CD4-positive, alpha-beta T cell treated with Interleukin-12 subunit alpha and Interleukin-12 subunit beta, for 1 hour (primary cell): ENCODE measurements around the gene MMP14.
"Not testable (repeated sequence)": the region's sequence is repeated elsewhere in the genome, so short reads cannot be mapped to it uniquely, and the experiment has no call there.

Experiments used
- DNase-seq: peaks from one replicate; pipeline ENCODE4 v3.0.0-alpha.2; 2020

Gene MMP14

DNA sequence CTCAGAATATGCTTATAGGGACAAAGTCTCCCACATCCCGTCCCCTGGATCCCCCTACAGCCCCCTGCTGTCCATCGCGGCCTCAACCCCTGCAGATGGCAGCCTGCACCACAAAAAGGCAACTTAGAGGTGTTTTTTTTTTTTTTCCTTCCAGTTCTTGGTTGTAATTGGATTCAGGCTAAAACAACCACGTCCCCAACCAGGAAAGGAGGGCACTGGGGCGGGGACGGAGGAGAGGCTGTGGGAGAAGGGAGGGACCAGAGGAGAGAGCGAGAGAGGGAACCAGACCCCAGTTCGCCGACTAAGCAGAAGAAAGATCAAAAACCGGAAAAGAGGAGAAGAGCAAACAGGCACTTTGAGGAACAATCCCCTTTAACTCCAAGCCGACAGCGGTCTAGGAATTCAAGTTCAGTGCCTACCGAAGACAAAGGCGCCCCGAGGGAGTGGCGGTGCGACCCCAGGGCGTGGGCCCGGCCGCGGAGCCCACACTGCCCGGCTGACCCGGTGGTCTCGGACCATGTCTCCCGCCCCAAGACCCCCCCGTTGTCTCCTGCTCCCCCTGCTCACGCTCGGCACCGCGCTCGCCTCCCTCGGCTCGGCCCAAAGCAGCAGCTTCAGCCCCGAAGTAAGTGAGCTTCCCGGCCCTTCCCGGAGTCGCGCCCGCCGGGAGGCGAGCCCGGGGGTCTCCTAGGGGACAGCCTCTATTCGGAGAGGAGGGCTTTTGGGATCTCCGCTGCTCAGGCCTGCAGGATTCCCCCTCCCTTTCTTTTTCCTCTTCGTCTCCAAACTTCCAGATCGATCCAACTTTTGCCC lies at the start of gene MMP14:
TSS of gene MMP14 (plus strand) at position 285 of the 813 bp plus-strand sequence. CDS start at position 518, 233 bp downstream.
- no peak for DNase-seq

DNA sequence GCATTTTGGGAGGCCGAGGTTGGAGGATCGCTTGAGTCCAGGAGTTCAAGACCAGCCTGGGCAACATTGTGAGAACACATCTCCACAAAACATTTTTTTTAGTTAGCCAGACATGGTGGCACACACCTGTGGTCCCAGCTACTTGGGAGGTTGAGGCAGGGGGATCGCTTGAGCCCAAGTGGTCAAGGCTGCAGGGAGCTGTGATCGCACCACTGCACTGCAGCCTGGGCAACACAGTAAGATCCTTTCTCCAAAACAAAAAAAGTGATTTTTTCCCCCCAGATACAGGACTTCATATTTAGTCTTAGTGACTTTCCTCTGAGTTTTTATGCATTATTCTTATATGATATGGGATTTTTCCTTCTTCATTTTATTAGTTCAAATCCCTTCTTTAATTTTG lies 49.7 kb upstream of the MMP14 start:
- no peak for DNase-seq

DNA sequence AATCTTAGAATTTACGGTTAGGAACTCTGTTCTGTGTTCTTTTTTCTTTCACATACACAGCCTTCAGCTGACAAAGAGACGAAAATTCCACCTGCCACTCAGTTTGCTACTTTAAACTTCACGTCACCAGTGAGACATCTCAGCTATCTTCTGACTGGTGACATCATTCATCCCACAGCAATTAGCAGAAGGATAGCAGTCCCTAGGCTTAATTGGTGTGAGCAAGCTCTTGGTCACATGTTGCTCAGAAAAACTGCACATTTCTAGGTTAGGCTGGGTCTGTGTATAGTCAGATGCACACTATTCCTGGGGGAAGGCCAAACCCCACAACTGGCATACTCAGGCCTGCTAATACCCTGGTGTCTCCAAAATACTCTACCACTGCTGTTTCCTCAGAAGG lies 45.1 kb upstream of the MMP14 start:
- no peak for DNase-seq

DNA sequence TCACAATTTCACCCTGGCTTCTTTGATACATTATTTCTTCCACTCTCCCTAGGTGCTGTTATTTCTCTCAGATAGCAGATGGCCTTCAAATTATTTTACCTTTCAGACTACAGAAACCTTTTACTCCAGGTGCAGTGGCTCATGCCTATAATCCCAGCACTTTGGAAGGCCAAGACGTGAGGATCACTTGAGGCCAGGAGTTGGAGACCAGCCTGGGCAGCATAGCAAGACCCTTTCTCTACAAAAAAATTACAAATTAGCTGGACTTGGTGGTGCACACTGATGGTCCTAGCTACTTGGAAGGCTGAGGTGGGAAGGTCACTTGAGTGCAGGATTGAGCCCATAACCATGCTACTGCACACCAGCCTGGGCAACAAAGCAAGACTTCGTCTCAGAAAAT lies 44.2 kb upstream of the MMP14 start:
- DNase-seq = no peak

DNA sequence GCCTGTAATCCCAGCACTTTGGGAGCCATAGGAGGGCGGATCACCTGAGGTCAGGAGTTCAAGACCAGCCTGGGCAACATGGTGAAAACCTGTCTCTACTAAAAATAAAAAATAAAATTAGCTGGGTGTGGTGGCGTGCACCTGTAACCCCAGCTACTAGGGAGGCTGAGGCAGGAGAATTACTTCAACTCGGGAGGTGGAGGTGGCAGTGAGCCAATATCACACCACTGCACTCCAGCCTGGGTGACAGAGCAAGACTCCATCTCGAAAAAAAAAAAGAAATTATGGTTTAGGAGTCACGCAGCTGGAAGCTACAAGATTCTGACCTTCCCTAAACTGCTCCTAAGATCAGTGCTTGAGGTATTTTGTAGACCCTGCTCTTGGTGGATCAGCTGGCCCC lies 42.8 kb upstream of the MMP14 start:
- DNase-seq = not testable (repeated sequence)

DNA sequence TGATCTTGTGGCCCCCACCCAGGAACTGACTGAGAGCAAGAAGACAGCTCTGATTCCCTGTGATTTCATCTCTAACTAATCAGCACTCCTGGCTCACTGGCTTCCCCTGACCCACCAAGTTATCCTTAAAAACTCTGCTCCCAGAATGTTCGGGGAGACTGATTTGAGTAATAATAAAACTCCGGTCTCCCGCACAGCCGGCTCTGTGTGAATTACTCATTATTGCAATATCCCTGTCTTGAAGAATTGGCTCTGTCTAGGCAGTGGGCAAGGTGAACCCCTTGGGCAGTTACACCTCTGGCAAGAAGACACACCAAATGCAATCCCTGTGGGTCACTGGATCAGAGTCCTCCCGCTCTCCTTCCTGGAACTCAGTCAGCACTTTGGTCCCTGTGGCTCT lies 42.4 kb upstream of the MMP14 start:
- DNase-seq = no peak

DNA sequence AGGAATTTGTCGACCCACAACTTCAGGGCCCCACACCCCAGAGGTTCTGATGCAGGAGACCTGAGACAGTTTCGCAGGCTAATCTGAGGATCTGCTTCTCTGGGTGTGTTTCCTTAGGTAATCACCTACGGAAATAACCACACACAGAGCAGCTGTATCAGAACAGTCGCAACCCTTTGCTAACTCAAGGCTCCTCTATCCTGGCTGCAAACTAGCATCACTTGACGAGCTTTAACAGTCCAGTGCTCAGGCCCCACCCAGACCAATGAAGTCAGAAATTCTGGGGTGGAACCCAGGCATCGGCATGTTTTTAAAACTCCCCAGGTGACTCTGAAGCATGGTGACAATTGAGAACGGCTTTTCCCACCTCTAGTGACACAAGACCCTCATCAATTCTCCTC lies 41.8 kb upstream of the MMP14 start:
- DNase-seq = no peak

DNA sequence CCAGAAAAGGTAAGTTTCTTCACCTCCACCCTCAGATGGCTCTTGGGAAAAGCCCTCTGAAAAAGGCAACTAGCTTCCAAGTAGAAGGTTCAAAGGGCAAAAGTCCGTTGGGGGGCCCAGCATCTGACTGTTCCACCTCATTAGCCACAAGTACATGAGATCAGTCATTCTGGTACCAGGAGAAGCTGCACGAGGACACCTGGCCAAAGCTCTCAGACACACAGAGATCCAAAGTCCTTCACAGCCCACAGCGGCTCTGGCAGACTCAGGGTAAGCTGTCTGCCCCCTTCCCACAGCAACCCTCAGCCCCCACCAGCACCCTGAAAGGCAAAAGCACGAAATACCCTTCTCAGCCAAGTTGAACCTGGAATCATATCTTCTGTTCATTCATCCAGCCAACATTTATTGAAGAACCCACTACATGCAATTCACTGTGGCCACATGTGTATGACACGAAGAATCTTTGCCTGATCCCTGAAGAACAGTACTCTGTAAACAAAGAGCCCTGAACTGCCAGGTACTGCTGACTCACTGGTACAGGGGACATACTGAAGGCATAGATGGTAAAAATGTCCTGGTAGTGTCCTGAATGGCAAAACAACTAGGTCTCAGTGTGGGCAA lies 40.2 kb upstream of the MMP14 start:
- DNase-seq = no peak

DNA sequence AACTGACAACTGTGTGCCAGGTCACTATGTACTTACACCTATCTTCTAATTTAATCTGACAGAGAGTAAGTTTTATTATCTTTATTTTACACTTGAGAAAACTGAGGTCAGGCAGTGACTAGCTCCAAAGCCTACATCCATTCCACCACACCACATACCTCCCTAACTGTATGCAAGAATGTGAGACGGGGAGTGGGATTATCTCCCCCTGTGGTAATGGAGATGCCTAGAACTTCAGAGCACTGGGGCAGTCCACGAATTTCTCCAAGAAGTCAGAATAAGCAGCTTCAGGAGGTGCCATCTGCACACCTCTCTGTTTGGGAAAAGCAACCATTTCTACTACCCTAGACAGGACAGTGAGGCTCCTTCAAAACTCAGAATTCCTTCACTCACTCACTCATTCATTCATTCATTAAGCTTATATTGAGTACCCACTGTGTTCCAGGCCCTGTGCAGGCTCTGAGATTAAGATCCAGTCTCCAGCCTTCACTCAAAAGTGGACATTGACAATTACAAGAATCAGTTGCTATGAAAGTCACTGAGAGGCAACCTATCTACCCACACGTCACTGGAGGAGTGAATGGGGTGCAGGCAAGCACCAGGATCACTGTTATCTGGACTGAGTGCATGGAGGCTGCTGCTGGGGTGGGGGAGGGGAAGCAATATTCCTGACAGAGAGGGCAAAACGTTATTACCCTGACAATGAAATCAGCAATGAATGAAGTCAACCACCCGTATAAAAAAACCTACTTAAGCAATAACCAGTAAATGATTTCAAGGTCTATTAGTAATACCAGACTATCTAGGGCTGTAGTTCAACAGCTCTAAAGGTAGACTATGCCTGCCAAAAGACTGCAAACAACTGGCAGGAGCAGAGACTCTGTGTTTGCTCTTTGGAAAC lies 39.1 kb upstream of the MMP14 start:
- DNase-seq = no peak

DNA sequence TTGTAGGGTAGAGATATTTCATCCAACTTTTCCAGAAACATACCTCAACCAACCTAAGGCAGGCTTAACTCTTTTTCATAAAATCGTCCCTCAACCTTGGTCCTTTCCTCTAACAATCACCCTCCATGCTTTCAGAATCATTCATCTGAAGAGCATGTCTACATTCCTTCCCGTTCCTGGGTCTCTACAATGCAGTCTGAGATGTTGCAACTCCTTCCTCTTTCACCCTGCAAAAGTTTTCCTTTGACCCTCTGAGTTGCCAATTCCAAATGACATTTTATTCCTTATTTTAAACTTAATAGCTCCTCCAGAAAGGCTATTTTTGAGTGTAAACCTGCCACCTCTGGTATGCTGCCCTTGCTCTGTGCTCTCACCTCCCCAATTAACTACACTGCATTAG lies 37.9 kb upstream of the MMP14 start:
- DNase-seq = no peak

DNA sequence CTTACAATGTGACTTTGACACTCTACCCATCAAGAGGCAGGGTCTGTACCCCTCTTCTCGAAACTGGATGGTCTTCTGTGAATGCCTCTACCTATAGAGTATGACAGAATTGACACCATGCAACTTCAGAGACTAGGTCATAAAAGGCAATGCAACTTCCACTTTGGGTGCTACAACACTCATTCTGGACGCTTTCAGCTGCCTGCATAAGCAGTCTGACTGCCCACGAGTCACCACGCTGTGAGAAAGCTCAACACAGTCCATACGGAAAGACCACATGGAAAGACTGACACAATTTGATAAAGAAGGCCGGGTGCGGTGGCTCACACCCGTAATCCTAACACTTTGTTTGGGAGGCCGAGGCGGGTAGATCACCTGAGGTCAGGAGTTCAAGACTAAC lies 36.0 kb upstream of the MMP14 start:
- DNase-seq = no peak

DNA sequence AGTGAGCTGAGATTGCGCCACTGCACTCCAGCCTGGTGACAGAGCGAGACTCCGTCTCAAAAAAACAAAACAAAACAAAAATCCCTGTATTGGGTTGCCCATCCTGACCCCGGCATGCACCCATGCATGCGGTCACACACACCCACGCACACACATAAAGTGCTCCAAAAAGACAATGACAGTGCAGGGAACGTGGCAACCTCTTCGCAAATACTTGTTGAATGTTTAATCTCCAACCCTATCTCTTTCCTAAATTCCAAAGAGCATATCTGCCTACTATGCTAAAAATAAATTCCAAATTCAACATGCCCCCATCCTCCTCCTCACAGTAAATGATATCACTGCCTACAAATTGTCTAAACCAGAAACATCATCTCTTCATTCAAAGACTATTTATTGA lies 34.7 kb upstream of the MMP14 start:
- DNase-seq = no peak

DNA sequence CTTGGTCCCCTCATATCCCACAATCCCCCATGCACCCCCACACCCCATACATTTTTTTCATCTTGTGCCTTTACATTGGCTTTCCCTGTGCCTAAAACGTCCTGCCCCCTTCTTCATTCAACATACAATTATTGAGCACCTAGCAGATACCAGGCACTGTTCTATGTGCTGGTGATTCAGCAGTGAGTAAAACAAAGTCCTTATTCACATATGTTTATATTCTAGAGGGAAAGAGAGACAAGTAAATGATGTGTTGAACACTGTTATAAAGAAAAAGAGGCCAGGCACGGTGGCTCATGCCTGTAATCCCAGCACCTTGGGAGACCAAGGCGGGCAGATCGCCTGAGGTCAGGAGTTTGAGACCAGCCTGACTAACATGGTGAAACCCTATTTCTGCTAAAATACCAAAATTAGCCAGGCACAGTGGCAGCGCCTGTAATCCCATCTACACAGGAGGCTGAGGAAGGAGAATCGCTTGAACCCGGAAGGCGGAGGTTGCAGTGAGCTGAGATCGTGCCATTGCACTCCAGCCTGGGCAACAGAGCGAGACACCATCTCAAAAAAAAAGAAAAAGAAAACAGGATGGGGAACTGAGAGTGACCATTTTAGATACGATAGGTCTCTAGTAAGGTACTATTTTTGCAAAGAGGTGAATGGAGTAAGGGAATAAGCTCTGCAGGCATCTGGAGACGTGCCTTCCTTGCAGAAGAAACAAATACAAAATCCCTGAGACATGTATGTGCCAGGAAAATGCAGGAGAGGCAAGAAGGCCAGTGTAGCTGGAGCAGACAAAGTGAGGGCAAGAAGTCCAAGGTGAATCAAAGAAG lies 33.3 kb upstream of the MMP14 start:
- no peak for DNase-seq

DNA sequence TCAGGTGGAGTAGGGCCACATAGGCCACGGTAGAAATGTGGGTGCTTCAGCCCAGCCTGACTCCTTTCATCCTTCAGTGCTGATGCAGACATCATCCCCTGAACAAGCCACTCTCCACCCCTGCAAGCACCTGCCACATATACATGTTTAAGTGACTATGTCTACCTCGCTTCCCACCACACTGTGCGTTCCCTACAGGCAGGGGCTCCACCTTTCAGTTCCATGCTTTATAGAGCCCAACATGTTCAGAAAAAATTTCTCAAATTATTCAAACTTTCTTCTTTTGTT lies 32.8 kb upstream of the MMP14 start:
- no peak for DNase-seq

DNA sequence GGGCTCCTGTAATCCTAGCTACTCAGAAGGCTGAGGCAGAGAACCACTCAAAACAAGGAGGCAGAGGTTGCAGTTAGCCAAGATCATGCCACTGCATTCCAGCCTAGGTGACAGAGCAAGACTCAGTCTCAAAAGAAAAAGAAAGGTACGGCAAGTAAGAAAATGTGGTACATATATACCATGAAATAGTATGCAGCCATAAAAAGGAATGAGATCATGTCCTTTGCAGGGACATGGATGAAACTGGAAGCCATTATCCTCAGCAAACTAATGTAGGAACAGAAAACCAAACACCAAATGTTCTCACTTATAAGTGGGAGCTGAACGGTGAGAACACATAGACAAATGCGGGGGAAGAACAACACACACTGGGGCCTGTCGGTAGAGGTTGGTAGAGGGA lies 31.1 kb upstream of the MMP14 start:
- DNase-seq = not testable (repeated sequence)

DNA sequence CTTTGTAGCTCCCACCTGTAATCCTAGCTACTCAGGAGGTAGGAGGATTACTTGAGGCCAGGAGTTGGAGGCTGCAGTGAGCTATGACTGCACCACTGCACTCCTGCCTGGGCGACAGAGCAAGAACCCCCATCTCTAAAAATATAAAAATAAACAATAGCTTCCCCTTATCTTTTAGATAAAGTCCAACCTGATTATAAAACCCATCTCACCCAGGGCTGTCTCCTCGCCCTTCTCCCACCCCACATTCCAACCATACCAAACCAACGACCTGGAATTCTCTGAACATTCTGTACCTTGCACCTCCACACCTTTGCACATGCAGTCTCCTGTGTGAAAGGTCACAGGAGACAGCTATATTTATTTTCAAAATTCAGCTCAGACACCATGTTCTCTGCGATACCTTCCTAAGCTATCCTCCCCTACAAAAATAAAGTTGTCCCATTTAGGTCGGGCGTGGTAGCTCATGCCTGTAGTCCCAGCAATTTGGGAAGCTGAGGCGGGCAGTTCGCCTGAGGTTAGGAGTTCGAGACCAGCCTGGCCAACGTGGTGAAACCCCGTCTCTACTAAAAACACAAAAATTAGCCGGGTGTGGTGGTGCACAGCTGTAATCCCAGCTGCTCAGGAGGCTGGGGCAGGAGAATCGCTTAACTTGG lies 28.8 kb upstream of the MMP14 start:
- no peak for DNase-seq

DNA sequence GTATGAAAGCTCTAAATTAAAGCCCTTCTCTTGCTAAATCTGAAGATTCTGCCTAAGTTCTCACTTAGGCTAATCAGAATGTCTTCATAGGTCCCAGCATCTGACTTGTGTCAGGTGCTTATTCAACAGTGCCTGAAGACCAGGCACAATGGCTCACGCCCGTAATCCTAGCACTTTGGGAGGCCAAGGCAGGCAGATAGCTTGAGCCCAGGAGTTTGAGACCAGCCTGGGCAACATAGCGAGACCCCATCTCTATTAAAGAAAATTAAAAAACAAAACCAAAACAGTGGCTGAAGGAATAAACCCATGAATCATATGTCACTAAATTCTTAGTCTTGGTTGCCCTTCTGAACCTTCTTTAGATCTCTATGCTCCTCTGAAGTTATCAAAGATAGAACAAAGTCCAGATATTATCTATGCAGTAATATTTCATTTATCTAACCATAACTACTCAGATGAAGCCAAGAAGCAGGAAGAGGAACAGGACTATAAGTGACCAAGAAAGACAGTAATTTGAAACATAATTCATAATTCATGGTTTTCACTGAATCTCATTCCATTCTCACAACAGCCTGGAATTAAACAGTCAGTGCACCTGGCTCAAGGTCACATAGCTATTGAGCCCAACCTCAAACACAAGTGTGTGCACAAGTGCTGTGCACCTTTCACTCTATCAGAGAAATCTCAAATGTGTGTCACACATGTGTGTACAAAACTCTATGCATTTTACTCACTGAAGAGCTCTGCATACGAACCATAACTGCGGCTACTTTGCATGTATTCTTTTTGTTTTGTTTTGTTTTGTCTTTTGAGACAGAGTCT lies 27.8 kb upstream of the MMP14 start:
- DNase-seq = no peak

DNA sequence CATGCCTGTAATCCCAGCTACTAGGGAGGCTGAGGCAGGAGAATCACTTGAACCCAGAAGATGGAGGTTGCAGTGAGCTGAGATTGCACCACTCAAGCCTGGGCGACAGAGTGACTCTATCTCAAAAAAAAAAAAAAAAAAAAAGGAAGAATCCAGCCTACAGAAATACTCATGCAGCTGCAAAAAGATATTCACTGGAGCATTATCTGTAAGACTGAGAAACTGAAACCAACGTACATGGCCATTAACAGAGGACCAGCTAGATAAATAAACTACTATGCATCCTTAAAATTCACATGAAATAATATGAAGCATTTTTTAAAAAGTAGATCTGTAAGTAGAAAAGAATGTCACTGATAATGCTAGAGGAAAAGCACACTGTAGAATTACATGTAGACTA lies 24.7 kb upstream of the MMP14 start:
- DNase-seq = no peak

DNA sequence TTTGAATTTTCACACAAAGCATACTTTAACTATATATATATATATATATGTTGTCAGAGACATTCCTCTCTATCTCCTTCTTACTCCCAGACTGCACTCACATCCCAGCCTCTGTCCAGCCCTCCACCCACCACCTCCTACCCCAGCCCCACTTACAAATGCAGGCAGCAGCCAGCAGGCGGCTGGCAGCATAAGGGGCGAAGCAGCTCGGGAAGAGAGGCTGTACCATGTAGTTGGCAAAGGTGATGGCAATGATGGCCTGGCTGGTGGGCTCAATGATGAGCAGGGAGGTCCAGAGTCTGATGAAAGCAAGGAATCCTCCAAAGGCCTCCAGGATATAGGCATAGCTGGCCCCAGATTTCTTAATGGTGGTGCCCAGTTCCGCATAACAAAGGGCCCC lies 23.6 kb upstream of the MMP14 start:
- no peak for DNase-seq

DNA sequence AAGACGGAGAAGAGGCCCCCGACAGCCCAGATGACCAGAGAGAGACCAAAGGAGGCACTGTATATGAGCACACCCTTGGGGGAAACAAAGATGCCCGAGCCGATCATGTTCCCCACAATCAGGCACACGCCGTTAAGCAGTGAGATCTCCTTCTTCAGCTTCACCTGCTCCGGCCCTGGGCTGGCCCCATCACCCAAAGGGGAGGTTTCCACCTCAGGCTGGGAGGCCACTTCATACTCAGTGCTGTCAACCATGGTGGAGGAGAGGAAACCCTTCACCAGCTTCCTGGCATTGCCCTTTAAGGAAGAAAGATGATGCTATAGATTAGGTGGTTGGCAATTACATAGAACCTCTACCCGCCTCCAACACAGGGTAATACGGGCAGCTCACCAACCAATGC lies 23.2 kb upstream of the MMP14 start:
- DNase-seq = no peak

DNA sequence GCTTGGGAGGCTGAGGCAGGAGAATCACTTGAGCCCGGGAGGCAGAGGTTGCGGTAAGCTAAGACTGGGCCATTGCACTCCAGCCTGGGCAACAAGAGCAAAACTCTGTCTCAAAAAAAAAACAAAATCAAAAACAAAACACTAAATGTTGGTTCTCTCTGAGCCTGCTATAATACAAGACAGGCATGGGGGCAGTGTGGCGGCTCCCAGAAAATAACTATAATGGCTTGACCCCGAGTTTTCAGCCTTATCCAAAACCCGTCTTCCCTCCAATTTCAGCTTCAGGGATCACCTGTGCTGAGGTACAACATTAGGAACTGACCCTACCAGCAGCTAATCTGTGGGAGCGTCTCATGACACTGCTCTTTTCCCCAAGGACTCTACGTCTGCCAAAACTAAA lies 22.0 kb upstream of the MMP14 start:
- DNase-seq = no peak
